Upper lobe of left lung (tissue), 6 donors: ENCODE results near the gene BORCS5. TPM values are rescaled to one million over a fixed set of nuclear protein-coding genes. Genes with fewer than 3 reads are reported as not detected.
"Not testable (repeated sequence)": the region's sequence is repeated elsewhere in the genome, so short reads cannot be mapped to it uniquely, and the experiment has no call there.

Experiments used
- ATAC-seq, 2 donors: fragments of 200-7000 bp; cut with Tn5 transposase; one replicate each; pipeline ENCODE4 v1.9.1; 2022; ENCODE audit warnings: mild to moderate bottlenecking in 2 of 2, moderate library complexity in 2 of 2; ENCODE audit not compliant: low FRiP score in 2 of 2
- DNase-seq, 2 donors: peaks; one replicate each; pipeline ENCODE4 v3.0.0-alpha.2; 2019 to 2020
- H3K27ac ChIP-seq, 4 donors: fragments of 200-600 bp; sonication (generic); one replicate each; pipeline ENCODE4 v1.5.1; 2016 to 2019
- H3K27me3 ChIP-seq, 4 donors: fragments of 200-600 bp; sonication (generic); one replicate each; pipeline ENCODE4 v1.5.1; 2017 to 2019
- H3K36me3 ChIP-seq, 4 donors: fragments of 200-600 bp; sonication (generic); one replicate each; pipeline ENCODE4 v1.5.1; 2016 to 2019
- H3K4me1 ChIP-seq, 4 donors: fragments of 200-600 bp; sonication (generic); one replicate each; pipeline ENCODE4 v1.5.1; 2018 to 2019
- H3K4me3 ChIP-seq, 4 donors: fragments of 200-600 bp; sonication (generic); one replicate each; pipeline ENCODE4 v1.5.1; 2017 to 2019; ENCODE audit warnings: mild to moderate bottlenecking in 2 of 4, moderate library complexity in 1 of 4
- H3K9me3 ChIP-seq, 4 donors: fragments of 200-600 bp; sonication (generic); one replicate each; pipeline ENCODE4 v1.5.1; 2018 to 2019
- EP300 ChIP-seq, 4 donors: sonication (generic); formaldehyde crosslinking; IDR thresholded peaks; one replicate each; pipeline ENCODE4 v1.5.1; 2017; ENCODE audit warnings: antibody characterized with exemption in 4 of 4, control low read depth in 2 of 4
- POLR2A ChIP-seq, 4 donors: fragments of 450-650 bp; IDR thresholded peaks; one replicate each; pipeline ENCODE4 v1.5.1; 2016 to 2017; ENCODE audit warnings: antibody characterized with exemption in 4 of 4, mild to moderate bottlenecking in 2 of 4
- POLR2AphosphoS5 ChIP-seq, 2 donors: sonication (generic); formaldehyde crosslinking; IDR thresholded peaks; one replicate each; pipeline ENCODE4 v1.5.1; 2017; ENCODE audit warnings: antibody characterized with exemption in 2 of 2
- WGBS, 2 donors: methylation state at CpG; one replicate each; pipeline ENCODE4 v1.1.5; 2017 to 2018; 5-methylcytosine and 5-hydroxymethylcytosine counted together
- total RNA-seq, 6 donors: library from RNA; depleted of rRNA in 4 of 6; stranded (reverse); fragments of >200 nt in 4 of 6; gene quantifications; one replicate each; pipeline versions ENCODE4 v1.1.0 to v1.2.1, GENCODE V29; 2016 to 2021
- TF ChIP-seq, protein P1 (sequence below), 6 experiments: fragments of 450-650 bp in 4 of 6; fragments of 200-600 bp in 2 of 6; sonication (generic) in 2 of 6; IDR thresholded peaks; one replicate each; pipeline ENCODE4 v1.5.1; 2016 to 2019; ENCODE audit warnings: antibody characterized with exemption in 6 of 6
- donor health status: DM: no; HTN: no; CAD: no; lungs with moderate emphysema.
- donor health status: DM: no; HTN: yes; CAD: no; lungs with severe emphysema.

The BORCS5 gene
- total RNA-seq, 6 donors from 2014 or later: 7.3 to 105 (median 10.7) TPM

DNA sequence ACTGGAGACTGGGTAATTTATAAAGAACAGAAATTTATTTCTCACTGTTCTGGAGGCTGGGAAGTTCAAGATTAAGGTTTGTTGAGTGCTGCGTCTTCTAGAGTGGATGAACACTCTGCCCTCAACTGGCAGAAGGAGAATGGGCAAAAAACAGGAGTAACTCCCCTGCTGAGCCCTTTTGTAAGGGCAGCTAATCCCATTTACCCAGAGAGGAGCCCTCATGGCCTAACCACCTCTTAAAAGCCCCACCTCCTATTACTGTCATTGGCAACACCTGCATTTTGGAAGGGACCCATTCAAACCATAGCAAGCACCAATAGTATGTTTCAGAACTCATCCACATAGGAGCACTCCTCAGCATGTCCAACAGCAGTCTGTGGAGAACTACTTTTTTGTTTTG is 47.4 kb downstream of the BORCS5 start:
- DNase-seq (no peak), ATAC-seq (no peak)
- H3K4me3 ChIP-seq: no peak overlapping the region
- peaks cover 15 to 45% (median 33%) of the 10 kb centered on the region in 4 donors for H3K4me1 ChIP-seq
- TF ChIP-seq POLR2AphosphoS5 (IDR thresholded peaks at IDR 0.05): no peak
- no peak for TF ChIP-seq POLR2A (IDR thresholded peaks at IDR 0.05)
- TF ChIP-seq EP300 (IDR thresholded peaks at IDR 0.05): no peak
- TF ChIP-seq, protein P1, sequence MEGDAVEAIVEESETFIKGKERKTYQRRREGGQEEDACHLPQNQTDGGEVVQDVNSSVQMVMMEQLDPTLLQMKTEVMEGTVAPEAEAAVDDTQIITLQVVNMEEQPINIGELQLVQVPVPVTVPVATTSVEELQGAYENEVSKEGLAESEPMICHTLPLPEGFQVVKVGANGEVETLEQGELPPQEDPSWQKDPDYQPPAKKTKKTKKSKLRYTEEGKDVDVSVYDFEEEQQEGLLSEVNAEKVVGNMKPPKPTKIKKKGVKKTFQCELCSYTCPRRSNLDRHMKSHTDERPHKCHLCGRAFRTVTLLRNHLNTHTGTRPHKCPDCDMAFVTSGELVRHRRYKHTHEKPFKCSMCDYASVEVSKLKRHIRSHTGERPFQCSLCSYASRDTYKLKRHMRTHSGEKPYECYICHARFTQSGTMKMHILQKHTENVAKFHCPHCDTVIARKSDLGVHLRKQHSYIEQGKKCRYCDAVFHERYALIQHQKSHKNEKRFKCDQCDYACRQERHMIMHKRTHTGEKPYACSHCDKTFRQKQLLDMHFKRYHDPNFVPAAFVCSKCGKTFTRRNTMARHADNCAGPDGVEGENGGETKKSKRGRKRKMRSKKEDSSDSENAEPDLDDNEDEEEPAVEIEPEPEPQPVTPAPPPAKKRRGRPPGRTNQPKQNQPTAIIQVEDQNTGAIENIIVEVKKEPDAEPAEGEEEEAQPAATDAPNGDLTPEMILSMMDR (IDR thresholded peaks at IDR 0.05): no peak
- no peaks in the 10 kb centered on the region for H3K36me3 ChIP-seq
- H3K27me3 ChIP-seq: no peaks in the 10 kb centered on the region
- H3K27ac ChIP-seq: peak overlapping the region in 3 of 4 donors; percentile 40 to 62 (median 43)
- no peaks in the 10 kb centered on the region for H3K9me3 ChIP-seq
- 88 to 100% methylated on average over 1 of the region's 1 CpG for WGBS, 2 donors

DNA sequence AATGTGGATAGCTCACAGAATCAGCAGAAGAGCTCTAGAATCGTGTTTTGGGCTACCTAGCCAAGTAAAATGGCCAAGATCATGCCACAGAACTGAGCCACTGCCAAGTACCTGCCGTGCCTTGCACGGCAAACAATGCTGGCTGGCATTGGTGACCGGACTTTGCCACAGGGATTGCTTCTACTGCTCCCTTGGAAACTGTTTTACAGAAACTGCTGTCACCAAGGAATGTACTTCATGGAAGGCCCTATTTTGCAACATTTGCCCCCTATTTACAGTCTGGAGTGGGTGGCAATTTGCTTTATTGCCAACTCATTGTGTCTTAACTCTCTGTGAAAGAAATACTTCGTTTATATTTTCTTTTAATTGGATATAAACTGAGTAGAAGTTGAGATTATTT is 49.0 kb downstream of the BORCS5 start:
- TF ChIP-seq EP300 (IDR thresholded peaks at IDR 0.05) (no peak), POLR2A (IDR thresholded peaks at IDR 0.05) (peak in 1 of 4 donors; percentile 13), POLR2AphosphoS5 (IDR thresholded peaks at IDR 0.05) (no peak)
- TF ChIP-seq, protein P1 (IDR thresholded peaks at IDR 0.05): no peak
- Histone ChIP-seq H3K4me1 (peaks cover 15 to 41% (median 29%) of the 10 kb centered on the region in 4 donors), H3K4me3 (no peak overlapping the region), H3K9me3 (no peaks in the 10 kb centered on the region), H3K36me3 (no peaks in the 10 kb centered on the region), H3K27ac (peak overlapping the region; percentile 23 to 62 (median 34)), H3K27me3 (no peaks in the 10 kb centered on the region)
- DNase-seq (peak in 1 of 2 donors; percentile 79), ATAC-seq (peak; percentile 64 to 84)
- 41 to 59% methylated on average over 5 of the region's 5 CpGs for WGBS, 2 donors

DNA sequence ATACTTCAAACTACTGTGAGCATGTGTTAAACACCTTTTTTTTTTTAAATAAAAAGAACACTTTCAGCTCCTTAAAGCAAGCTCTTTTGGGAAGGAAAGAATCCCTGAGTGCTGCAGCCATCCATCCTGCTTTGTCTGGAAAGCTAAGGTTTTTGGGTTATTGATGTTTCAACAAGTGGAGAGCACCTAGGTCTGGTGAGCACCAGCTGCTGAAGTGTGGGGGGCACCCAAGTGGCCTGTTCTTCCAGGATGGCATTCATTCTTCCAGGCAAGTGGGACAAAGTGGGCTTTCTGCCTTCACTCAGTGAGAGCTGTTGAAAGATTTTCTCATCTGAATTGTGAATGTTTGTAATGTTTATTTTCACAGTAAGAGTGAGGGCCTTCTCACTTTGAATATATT is 49.9 kb downstream of the BORCS5 start:
- Histone ChIP-seq H3K4me1 (peaks cover 15 to 41% (median 29%) of the 10 kb centered on the region in 4 donors), H3K36me3 (no peaks in the 10 kb centered on the region), H3K9me3 (no peaks in the 10 kb centered on the region), H3K4me3 (no peak overlapping the region), H3K27ac (peak overlapping the region in 2 of 4 donors; percentile 36 to 62), H3K27me3 (no peaks in the 10 kb centered on the region)
- ATAC-seq: no peak
- TF ChIP-seq, protein P1 (IDR thresholded peaks at IDR 0.05): no peak
- TF ChIP-seq EP300 (IDR thresholded peaks at IDR 0.05) (no peak), POLR2A (IDR thresholded peaks at IDR 0.05) (no peak), POLR2AphosphoS5 (IDR thresholded peaks at IDR 0.05) (no peak)
- no peak for DNase-seq

DNA sequence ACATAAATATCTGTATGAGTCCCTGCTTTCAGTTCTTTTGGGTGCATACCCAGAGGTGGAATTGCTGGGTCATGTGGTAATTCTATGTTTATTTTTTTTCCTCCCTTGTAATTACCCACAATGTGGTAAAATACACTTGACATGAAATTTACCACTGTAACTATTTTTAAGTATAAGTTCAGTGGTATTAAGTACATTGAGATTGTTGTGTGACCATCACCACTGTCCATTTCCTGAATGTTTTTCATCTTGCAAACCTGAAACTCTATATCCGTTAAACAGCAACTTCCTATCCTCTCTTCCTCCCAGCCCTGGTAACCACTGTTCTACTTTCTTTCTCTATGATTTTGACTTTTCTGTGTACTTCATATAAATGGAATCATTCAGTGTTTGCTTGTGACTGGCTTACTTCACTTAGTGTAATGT is 51.4 kb downstream of the BORCS5 start:
- ATAC-seq: no peak
- Histone ChIP-seq H3K9me3 (no peaks in the 10 kb centered on the region), H3K27me3 (no peaks in the 10 kb centered on the region), H3K4me3 (no peak overlapping the region), H3K27ac (peak overlapping the region in 2 of 4 donors; percentile 11 to 30), H3K4me1 (peaks cover 11 to 33% (median 22%) of the 10 kb centered on the region in 4 donors), H3K36me3 (no peaks in the 10 kb centered on the region)
- TF ChIP-seq POLR2AphosphoS5 (IDR thresholded peaks at IDR 0.05) (no peak), EP300 (IDR thresholded peaks at IDR 0.05) (no peak), POLR2A (IDR thresholded peaks at IDR 0.05) (no peak)
- TF ChIP-seq, protein P1 (IDR thresholded peaks at IDR 0.05): no peak
- WGBS, 2 donors: 48 to 64% methylated on average over 1 of the region's 1 CpG
- no peak for DNase-seq

DNA sequence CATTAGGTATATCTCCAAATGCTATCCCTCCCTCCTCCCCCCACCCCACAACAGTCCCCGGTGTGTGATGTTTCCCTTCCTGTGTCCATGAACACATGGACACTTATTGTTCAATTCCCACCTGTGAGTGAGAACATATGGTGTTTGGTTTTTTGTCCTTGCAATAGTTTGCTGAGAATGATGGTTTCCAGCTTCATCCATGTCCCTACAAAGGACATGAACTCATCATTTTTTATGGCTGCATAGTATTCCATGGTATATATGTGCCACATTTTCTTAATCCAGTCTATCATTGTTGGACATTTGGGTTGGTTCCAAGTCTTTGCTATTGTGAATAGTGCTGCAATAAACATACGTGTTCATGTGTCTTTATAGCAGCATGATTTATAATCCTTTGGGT is 52.5 kb downstream of the BORCS5 start:
- H3K27me3 ChIP-seq, H3K4me3 ChIP-seq, H3K9me3 ChIP-seq, H3K36me3 ChIP-seq, ATAC-seq, DNase-seq, H3K27ac ChIP-seq: not testable (repeated sequence)
- H3K4me1 ChIP-seq: peaks cover 1 to 23% (median 13%) of the 10 kb centered on the region in 4 donors
- WGBS, 2 donors: 80 to 100% methylated on average over 1 of the region's 2 CpGs
